Measurements from ENCODE around the gene SOCS3. TPM values are rescaled to one million over a fixed set of nuclear protein-coding genes. Genes with fewer than 3 reads are reported as not detected.

The SOCS3 gene
- total RNA-seq, 1 donor from 2014 or later: 13.4 TPM

DNA sequence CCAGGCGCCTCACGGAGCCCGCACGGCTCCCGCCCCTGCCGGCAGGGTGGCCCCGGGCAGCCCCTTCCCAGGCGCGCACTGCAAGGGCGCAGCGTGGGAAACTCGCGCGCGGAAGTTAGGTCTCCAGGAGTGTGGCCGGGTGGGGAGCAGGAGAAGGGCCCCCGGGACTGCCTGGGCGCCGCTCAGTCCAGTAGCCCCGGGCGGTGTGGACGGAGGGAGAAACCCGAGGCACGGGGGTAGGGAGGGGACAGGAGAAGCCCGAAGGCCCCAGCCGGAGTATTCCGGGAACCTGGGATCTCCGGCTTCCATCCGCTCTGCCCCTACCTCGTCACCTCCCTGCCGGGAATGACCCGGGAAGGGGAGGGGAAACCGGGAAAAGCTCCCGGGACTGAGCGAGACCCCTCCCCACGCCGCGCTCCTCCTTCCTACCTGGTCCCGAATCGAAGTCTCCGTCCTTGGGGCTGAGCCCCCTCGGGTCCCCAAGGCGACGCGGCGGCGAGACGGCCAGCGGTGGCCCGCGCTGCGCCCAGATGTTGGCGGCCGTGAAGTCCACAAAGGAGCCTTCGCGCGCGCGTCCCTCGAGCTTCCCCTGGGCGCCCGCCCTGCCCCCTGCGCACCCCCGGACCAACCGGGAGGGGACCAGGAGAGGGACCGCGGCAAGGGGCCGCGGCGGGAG is 418 bp downstream of the SOCS3 start:
- no peaks in the 10 kb centered on the region for H3K27me3 ChIP-seq (ENCODE audit: insufficient read depth, low read length)
- Mint-ChIP-seq H3K9me3 (ENCODE audit: unreplicated experiment) (no peaks in the 10 kb centered on the region), H3K36me3 (ENCODE audit: low read depth, unreplicated experiment) (no peaks in the 10 kb centered on the region), H3K27me3 (ENCODE audit: low read depth, unreplicated experiment) (peaks cover 5% of the 10 kb centered on the region), H3K27ac (ENCODE audit: unreplicated experiment) (no peak overlapping the region), H3K4me3 (ENCODE audit: unreplicated experiment) (peak overlapping the region; percentile 81), H3K4me1 (ENCODE audit: low read depth, unreplicated experiment) (peaks cover 21% of the 10 kb centered on the region)
- FAIRE-seq: no peak
- H2AFZ ChIP-seq (ENCODE audit: low read depth, low read length): peak overlapping the region; percentile 20
- TF ChIP-seq, protein P1, sequence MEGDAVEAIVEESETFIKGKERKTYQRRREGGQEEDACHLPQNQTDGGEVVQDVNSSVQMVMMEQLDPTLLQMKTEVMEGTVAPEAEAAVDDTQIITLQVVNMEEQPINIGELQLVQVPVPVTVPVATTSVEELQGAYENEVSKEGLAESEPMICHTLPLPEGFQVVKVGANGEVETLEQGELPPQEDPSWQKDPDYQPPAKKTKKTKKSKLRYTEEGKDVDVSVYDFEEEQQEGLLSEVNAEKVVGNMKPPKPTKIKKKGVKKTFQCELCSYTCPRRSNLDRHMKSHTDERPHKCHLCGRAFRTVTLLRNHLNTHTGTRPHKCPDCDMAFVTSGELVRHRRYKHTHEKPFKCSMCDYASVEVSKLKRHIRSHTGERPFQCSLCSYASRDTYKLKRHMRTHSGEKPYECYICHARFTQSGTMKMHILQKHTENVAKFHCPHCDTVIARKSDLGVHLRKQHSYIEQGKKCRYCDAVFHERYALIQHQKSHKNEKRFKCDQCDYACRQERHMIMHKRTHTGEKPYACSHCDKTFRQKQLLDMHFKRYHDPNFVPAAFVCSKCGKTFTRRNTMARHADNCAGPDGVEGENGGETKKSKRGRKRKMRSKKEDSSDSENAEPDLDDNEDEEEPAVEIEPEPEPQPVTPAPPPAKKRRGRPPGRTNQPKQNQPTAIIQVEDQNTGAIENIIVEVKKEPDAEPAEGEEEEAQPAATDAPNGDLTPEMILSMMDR (IDR thresholded peaks at IDR 0.05; ENCODE audit: insufficient read depth, low read depth, low read length): no peak
- no peak for TF ChIP-seq EZH2 (IDR thresholded peaks at IDR 0.05; ENCODE audit: insufficient read depth, low read length)
- H3K9ac ChIP-seq (ENCODE audit: low read length): peak overlapping the region; percentile 93
- H3K4me1 ChIP-seq (ENCODE audit: insufficient read depth, low read length): peaks cover 36% of the 10 kb centered on the region
- peak overlapping the region; percentile 84 for H3K27ac ChIP-seq (ENCODE audit: low read depth, low read length)
- peaks cover 5% of the 10 kb centered on the region for H3K36me3 ChIP-seq (ENCODE audit: insufficient read depth, low read length)
- H3K4me3 ChIP-seq (ENCODE audit: insufficient read depth, low read depth, low read length): peak overlapping the region; percentile 80
- H4K20me1 ChIP-seq (ENCODE audit: insufficient read depth, low read length): peaks cover 42% of the 10 kb centered on the region
- H3K79me2 ChIP-seq (ENCODE audit: insufficient read depth, low read length): peaks cover 38% of the 10 kb centered on the region
- no peaks in the 10 kb centered on the region for H3K9me3 ChIP-seq (ENCODE audit: insufficient read depth, low read depth, low read length)
- H3K4me2 ChIP-seq (ENCODE audit: low read length): peak overlapping the region; percentile 94
- no peak for DNase-seq (ENCODE audit: low read depth)

DNA sequence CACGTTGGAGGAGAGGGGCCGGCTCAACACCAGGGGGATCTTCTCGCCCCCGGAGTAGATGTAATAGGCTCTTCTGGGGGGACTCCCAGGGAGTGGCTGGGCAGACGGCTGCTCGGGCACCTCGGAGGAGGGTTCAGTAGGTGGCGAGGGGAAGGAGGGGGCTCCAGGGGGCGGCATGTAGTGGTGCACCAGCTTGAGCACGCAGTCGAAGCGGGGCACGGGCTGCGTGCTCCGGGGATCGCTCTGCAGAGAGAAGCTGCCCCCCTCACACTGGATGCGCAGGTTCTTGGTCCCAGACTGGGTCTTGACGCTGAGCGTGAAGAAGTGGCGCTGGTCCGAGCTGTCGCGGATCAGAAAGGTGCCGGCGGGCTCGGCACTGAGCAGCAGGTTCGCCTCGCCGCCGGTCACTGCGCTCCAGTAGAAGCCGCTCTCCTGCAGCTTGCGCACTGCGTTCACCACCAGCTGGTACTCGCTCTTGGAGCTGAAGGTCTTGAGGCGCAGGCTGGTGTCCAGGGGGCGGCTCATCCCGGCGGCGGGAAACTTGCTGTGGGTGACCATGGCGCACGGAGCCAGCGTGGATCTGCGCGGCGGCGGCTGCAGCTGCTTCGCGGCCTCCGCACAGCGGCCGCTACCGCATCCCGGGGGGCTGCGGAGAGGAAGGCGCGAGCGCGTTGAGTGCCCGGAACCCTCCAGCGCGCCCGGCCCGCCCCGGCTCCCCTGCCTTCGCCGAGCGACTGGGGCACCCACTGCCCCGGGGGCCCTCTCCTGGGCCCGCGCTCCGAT is 1.1 kb downstream of the SOCS3 start:
- TF ChIP-seq EZH2 (IDR thresholded peaks at IDR 0.05; ENCODE audit: insufficient read depth, low read length): no peak
- TF ChIP-seq, protein P1 (IDR thresholded peaks at IDR 0.05; ENCODE audit: insufficient read depth, low read depth, low read length): no peak
- peaks cover 5% of the 10 kb centered on the region for H3K27me3 Mint-ChIP-seq (ENCODE audit: low read depth, unreplicated experiment)
- H3K9me3 Mint-ChIP-seq (ENCODE audit: unreplicated experiment): no peaks in the 10 kb centered on the region
- Histone ChIP-seq H3K9ac (ENCODE audit: low read length) (peak overlapping the region; percentile 93), H3K4me3 (ENCODE audit: insufficient read depth, low read depth, low read length) (peak overlapping the region; percentile 80), H3K27me3 (ENCODE audit: insufficient read depth, low read length) (no peaks in the 10 kb centered on the region), H3K9me3 (ENCODE audit: insufficient read depth, low read depth, low read length) (no peaks in the 10 kb centered on the region), H3K4me2 (ENCODE audit: low read length) (peak overlapping the region; percentile 94), H3K79me2 (ENCODE audit: insufficient read depth, low read length) (peaks cover 38% of the 10 kb centered on the region), H2AFZ (ENCODE audit: low read depth, low read length) (no peak overlapping the region), H3K36me3 (ENCODE audit: insufficient read depth, low read length) (peaks cover 5% of the 10 kb centered on the region), H4K20me1 (ENCODE audit: insufficient read depth, low read length) (peaks cover 42% of the 10 kb centered on the region), H3K4me1 (ENCODE audit: insufficient read depth, low read length) (peaks cover 39% of the 10 kb centered on the region), H3K27ac (ENCODE audit: low read depth, low read length) (peak overlapping the region; percentile 84)
- FAIRE-seq (no peak), DNase-seq (ENCODE audit: low read depth) (peak; percentile 61)
- peak overlapping the region; percentile 83 for H3K27ac Mint-ChIP-seq (ENCODE audit: unreplicated experiment)
- peaks cover 24% of the 10 kb centered on the region for H3K4me1 Mint-ChIP-seq (ENCODE audit: low read depth, unreplicated experiment)
- H3K4me3 Mint-ChIP-seq (ENCODE audit: unreplicated experiment): peak overlapping the region; percentile 87
- H3K36me3 Mint-ChIP-seq (ENCODE audit: low read depth, unreplicated experiment): no peaks in the 10 kb centered on the region

All from astrocyte (in vitro differentiated cells and primary cell).